ENCODE data around the gene MCU. TPM values are rescaled to one million over a fixed set of nuclear protein-coding genes. Genes with fewer than 3 reads are reported as not detected.

MCU gene
- total and polyA plus RNA-seq, 12 donors, result 9.0 to 19.0 (median 14.7) TPM

GRCh38 chr10:72790216-72790990, 98.5 kb downstream of the MCU start:
- peak in 2 of 8 donors; percentile 52 to 69 for ATAC-seq
- 41 to 50% methylated on average over 3 of the region's 3 CpGs for WGBS, 2 donors
- Histone ChIP-seq H3K4me1 (peaks cover 0 to 43% (median 28%) of the 10 kb centered on the region in 9 donors), H3K9me3 (no peaks in the 10 kb centered on the region), H3K36me3 (no peaks in the 10 kb centered on the region), H3K27me3 (no peaks in the 10 kb centered on the region), H3K4me3 (no peak overlapping the region), H3K27ac (peak overlapping the region in 2 of 10 donors; percentile 11 to 15)
- intact Hi-C loops (cut with DNase I), result no loop called here
- DNase-seq, result no peak
- no peak for TF ChIP-seq CTCF (IDR thresholded peaks at IDR 0.05)

GRCh38 chr10:72792288-72792687, 100.3 kb downstream of the MCU start:
- Histone ChIP-seq H3K9me3 (no peaks in the 10 kb centered on the region), H3K4me1 (peaks cover 0 to 40% (median 24%) of the 10 kb centered on the region in 9 donors), H3K27ac (peak overlapping the region in 6 of 10 donors; percentile 11 to 74 (median 53)), H3K4me3 (peak overlapping the region in 1 of 10 donors; percentile 8), H3K27me3 (no peaks in the 10 kb centered on the region), H3K36me3 (no peaks in the 10 kb centered on the region)
- 73 to 83% methylated on average over 3 of the region's 3 CpGs for WGBS, 2 donors
- no peak for DNase-seq
- intact Hi-C loops (cut with DNase I), result no loop called here
- no peak for TF ChIP-seq CTCF (IDR thresholded peaks at IDR 0.05)
- peak in 3 of 8 donors; percentile 38 to 56 (median 52) for ATAC-seq

- no peak for TF ChIP-seq CTCF (IDR thresholded peaks at IDR 0.05)
- WGBS, 2 donors, result 93 to 96% methylated on average over 1 of the region's 1 CpG
- Histone ChIP-seq H3K4me1 (peaks cover 0 to 40% (median 24%) of the 10 kb centered on the region in 9 donors), H3K4me3 (no peak overlapping the region), H3K27ac (no peak overlapping the region), H3K9me3 (no peaks in the 10 kb centered on the region), H3K36me3 (no peaks in the 10 kb centered on the region), H3K27me3 (no peaks in the 10 kb centered on the region)
- intact Hi-C loops (cut with DNase I), result no loop called here
- DNase-seq, result no peak
- no peak for ATAC-seq
These were observed 101.8 kb downstream of the MCU start for GRCh38 chr10:72793752-72794151.

GRCh38 chr10:72794260-72794659, 102.3 kb downstream of the MCU start:
- no peaks in the 10 kb centered on the region for H3K27me3 ChIP-seq
- no peaks in the 10 kb centered on the region for H3K9me3 ChIP-seq
- no peak for TF ChIP-seq CTCF (IDR thresholded peaks at IDR 0.05)
- H3K4me3 ChIP-seq, result no peak overlapping the region
- no peak for DNase-seq
- intact Hi-C loops (cut with DNase I), result no loop called here
- H3K4me1 ChIP-seq, result peaks cover 0 to 38% (median 24%) of the 10 kb centered on the region in 9 donors
- 79 to 87% methylated on average over 2 of the region's 2 CpGs for WGBS, 2 donors
- ATAC-seq, result no peak
- H3K36me3 ChIP-seq, result no peaks in the 10 kb centered on the region
- peak overlapping the region in 1 of 10 donors; percentile 1 for H3K27ac ChIP-seq
